Caco-2 (cell line): ENCODE results near the gene RAB4B. TPM values are rescaled to one million over a fixed set of nuclear protein-coding genes. Genes with fewer than 3 reads are reported as not detected.

Source experiments
- BruUV-seq: library from RNA; stranded (reverse); fragments of 400-500 nt; replicated peaks from 2 replicates; lab custom pipeline; 2021; lab: Mats Ljungman, UMichigan
- CTCF ChIA-PET: fragments of 300-600 bp; sonication (Branson Sonifier 250); formaldehyde crosslinking; loops from one replicate; lab custom pipeline; 2022; ENCODE audit warnings: antibody characterized with exemption; lab: Charles Lee
- POLR2A ChIA-PET: fragments of 300-600 bp; sonication (Branson Sonifier 250); formaldehyde crosslinking; loops from one replicate; lab custom pipeline; 2022; ENCODE audit warnings: antibody characterized with exemption; lab: Charles Lee
- DNase-seq, 2 experiments: peaks; one replicate each; pipeline versions ENCODE4 v3.0.0 to v3.0.0-alpha.2; 2020 to 2022
- H3K27me3 ChIP-seq: replicated peaks from 2 replicates; pipeline ENCODE4 v1.6.0; 2011; ENCODE audit warnings: low read length; ENCODE audit not compliant: control insufficient read depth, insufficient read depth
- H3K36me3 ChIP-seq: 2 replicates; pipeline ENCODE4 v1.5.1; 2011; ENCODE audit warnings: low read length; ENCODE audit not compliant: control insufficient read depth, insufficient read depth
- H3K4me1 ChIP-seq: fragments of 250-450 bp; sonication (Bioruptor Pico); 2 replicates; pipeline ENCODE4 v1.5.1; 2020; ENCODE audit warnings: mild to moderate bottlenecking
- H3K4me3 ChIP-seq: 2 replicates; pipeline ENCODE4 v1.5.1; 2011; ENCODE audit warnings: low read depth, mild to moderate bottlenecking, control low read depth, low read length
- H3K9me3 ChIP-seq: fragments of 250-450 bp; sonication (Bioruptor Pico); 2 replicates; pipeline ENCODE4 v1.5.1; 2020; ENCODE audit warnings: mild to moderate bottlenecking, moderate library complexity
- H3K27ac Mint-ChIP-seq: one replicate; pipeline ENCODE4 v1.8.0; 2022; ENCODE audit warnings: mixed read lengths; ENCODE audit not compliant: unreplicated experiment
- H3K27me3 Mint-ChIP-seq: one replicate; pipeline ENCODE4 v1.8.0; 2022; ENCODE audit warnings: mixed read lengths; ENCODE audit not compliant: insufficient read depth, unreplicated experiment
- H3K36me3 Mint-ChIP-seq: one replicate; pipeline ENCODE4 v1.8.0; 2022; ENCODE audit warnings: mild to moderate bottlenecking, mixed read lengths; ENCODE audit not compliant: insufficient read depth, unreplicated experiment
- H3K4me1 Mint-ChIP-seq: one replicate; pipeline ENCODE4 v1.8.0; 2022; ENCODE audit warnings: low read depth, mixed read lengths; ENCODE audit not compliant: unreplicated experiment
- H3K4me3 Mint-ChIP-seq: one replicate; pipeline ENCODE4 v1.8.0; 2022; ENCODE audit warnings: mild to moderate bottlenecking, moderate library complexity, mixed read lengths; ENCODE audit not compliant: unreplicated experiment
- H3K9me3 Mint-ChIP-seq: one replicate; pipeline ENCODE4 v1.8.0; 2022; ENCODE audit warnings: mixed read lengths; ENCODE audit not compliant: unreplicated experiment
- CTCF ChIP-seq, 2 experiments: fragments of 200-600 bp in 1 of 2; IDR thresholded peaks; 1 replicate in 1 of 2; 2 replicates in 1 of 2; pipeline versions ENCODE4 v1.5.1 to v1.8.0; 2011 to 2022; ENCODE audit warnings: antibody characterized with exemption in 1 of 2, control low read depth in 1 of 2, inconsistent platforms in 1 of 2, low read depth in 1 of 2, low read length in 1 of 2, mild to moderate bottlenecking in 1 of 2, moderate library complexity in 1 of 2; ENCODE audit not compliant: insufficient read depth in 1 of 2, severe bottlenecking in 1 of 2, unreplicated experiment in 1 of 2
- intact Hi-C: fragments of 100-400 bp; cut with micrococcal nuclease; formaldehyde crosslinking; loops from one replicate; pipeline ENCODE4 v1.10.0; 2022; ENCODE audit not compliant: unreplicated experiment
- total RNA-seq: library from RNA; stranded (reverse); gene quantifications from 2 replicates; pipeline ENCODE4 v1.2.3, GENCODE V29; 2022

RAB4B gene
- total RNA-seq, 1 experiment from 2014 or later = 21.5 TPM

- POLR2A ChIA-PET = interaction anchor here (0.6 to 3.2 kb wide), 24 partner anchors 12 to 1690 kb away, joined by 3 to 147 read pairs (median 6); partner anchors contain the start of genes ACTMAP, COQ8B, EGLN2 and HNRNPUL1
- H3K36me3 Mint-ChIP-seq = peaks cover 17% of the 10 kb centered on the region
- H3K9me3 ChIP-seq = no peaks in the 10 kb centered on the region
- intact Hi-C loops = loop anchor here (1.0 to 2.0 kb wide), 2 partner anchors 29 to 61 kb away; partner anchors contain the start of gene COQ8B
- H3K27ac Mint-ChIP-seq = peak overlapping the region; percentile 83
- TF ChIP-seq CTCF (IDR thresholded peaks at IDR 0.05; ENCODE audit: insufficient read depth in 1 of 2, low read depth in 1 of 2, low read length in 1 of 2, severe bottlenecking in 1 of 2, unreplicated experiment in 1 of 2) = no peak
- peaks cover 6% of the 10 kb centered on the region; the same call in 1 of the 2 replicates for H3K4me1 ChIP-seq
- CTCF ChIA-PET = interaction anchor here (0.9 to 3.3 kb wide), 12 partner anchors 21 to 314 kb away, joined by 3 to 49 read pairs (median 6); partner anchors contain the start of genes ACTMAP, EGLN2 and SNRPA
- DNase-seq = no peak
- no peaks in the 10 kb centered on the region for H3K27me3 Mint-ChIP-seq
- H3K4me3 ChIP-seq = peak overlapping the region; percentile 64
- no TSS peak for BruUV-seq
- H3K9me3 Mint-ChIP-seq = no peaks in the 10 kb centered on the region
- H3K36me3 ChIP-seq = no peaks in the 10 kb centered on the region; the same call in 1 of the 2 replicates
- peaks cover 18% of the 10 kb centered on the region for H3K4me1 Mint-ChIP-seq
- H3K27me3 ChIP-seq = no peaks in the 10 kb centered on the region
- H3K4me3 Mint-ChIP-seq = peak overlapping the region; percentile 81
Observed at GRCh38 chr19:40777645-40777936, 456 bp upstream of the RAB4B start.

- ChIA-PET CTCF (interaction anchor here (0.6 to 3.3 kb wide), 7 partner anchors 19 to 587 kb away, joined by 3 to 49 read pairs (median 5); partner anchors contain the start of genes EGLN2 and NUMBL), POLR2A (interaction anchor here (0.6 to 3.2 kb wide), 15 partner anchors 13 to 484 kb away, joined by 3 to 147 read pairs (median 11); partner anchors contain the start of genes ACTMAP, COQ8B, EGLN2 and HNRNPUL1)
- intact Hi-C loops = loop anchor here (1.0 kb wide), 2 partner anchors 20 to 27 kb away; partner anchors contain the start of gene SNRPA
- DNase-seq = no peak
- TF ChIP-seq CTCF (IDR thresholded peaks at IDR 0.05; ENCODE audit: insufficient read depth in 1 of 2, low read depth in 1 of 2, low read length in 1 of 2, severe bottlenecking in 1 of 2, unreplicated experiment in 1 of 2) = no peak
- peak overlapping the region; percentile 72 for H3K4me3 ChIP-seq
- Mint-ChIP-seq H3K4me3 (peak overlapping the region; percentile 81), H3K9me3 (no peaks in the 10 kb centered on the region), H3K36me3 (peaks cover 17% of the 10 kb centered on the region), H3K27ac (peak overlapping the region; percentile 83), H3K4me1 (peaks cover 18% of the 10 kb centered on the region), H3K27me3 (no peaks in the 10 kb centered on the region)
- no peaks in the 10 kb centered on the region for H3K9me3 ChIP-seq
- H3K4me1 ChIP-seq = peaks cover 6% of the 10 kb centered on the region; the same call in 1 of the 2 replicates
- H3K36me3 ChIP-seq = no peaks in the 10 kb centered on the region; the same call in 1 of the 2 replicates
- no TSS peak for BruUV-seq
- H3K27me3 ChIP-seq = no peaks in the 10 kb centered on the region
Observed at GRCh38 chr19:40778706-40779284, 748 bp downstream of the RAB4B start.

- Histone ChIP-seq H3K4me3 (no peak overlapping the region), H3K4me1 (peaks cover 6% of the 10 kb centered on the region; the same call in 1 of the 2 replicates), H3K9me3 (no peaks in the 10 kb centered on the region), H3K27me3 (no peaks in the 10 kb centered on the region), H3K36me3 (no peaks in the 10 kb centered on the region; the same call in 1 of the 2 replicates)
- Mint-ChIP-seq H3K9me3 (no peaks in the 10 kb centered on the region), H3K27me3 (no peaks in the 10 kb centered on the region), H3K36me3 (peaks cover 17% of the 10 kb centered on the region), H3K4me3 (no peak overlapping the region), H3K27ac (peak overlapping the region; percentile 6), H3K4me1 (peaks cover 18% of the 10 kb centered on the region)
- no peak for TF ChIP-seq CTCF (IDR thresholded peaks at IDR 0.05; ENCODE audit: insufficient read depth in 1 of 2, low read depth in 1 of 2, low read length in 1 of 2, severe bottlenecking in 1 of 2, unreplicated experiment in 1 of 2)
- no peak for DNase-seq
- intact Hi-C loops = no loop called here
- POLR2A ChIA-PET = no interaction called here
- CTCF ChIA-PET = no interaction called here
- BruUV-seq = no TSS peak
Observed at GRCh38 chr19:40780582-40780981, 2.5 kb downstream of the RAB4B start.
